ENCODE measurements around the gene SHC4. TPM values are rescaled to one million over a fixed set of nuclear protein-coding genes. Genes with fewer than 3 reads are reported as not detected.
A peak's percentile ranks its signal among the peaks of the same experiment; 100 is the strongest.

The SHC4 gene
- total and polyA plus RNA-seq, 2 of the 13 experiments (the other 11 are each of a cell fraction or from before 2014, with no cell fraction given), result 0.04 TPM; not detected in 1

- no peak overlapping the region for H3K4me2 ChIP-seq (ENCODE audit: low read depth, low read length)
- no peak for FAIRE-seq
- no peaks in the 10 kb centered on the region for H3K36me3 ChIP-seq (replicated peaks in 1 of 2; ENCODE audit: control insufficient read depth in 1 of 2, insufficient read depth in 2 of 2, low read length in 2 of 2)
- in situ Hi-C loops (cut with HindIII; ENCODE audit: extremely low pct_ligation_motif_present, low pct_unique_long_range_greater_than_20kb) (loop anchor here (10.0 to 25.0 kb wide), 3 partner anchors 222 to 1279 kb away; no protein-coding TSS in a partner anchor), intact Hi-C loops (cut with micrococcal nuclease; ENCODE audit: unreplicated experiment) (no loop called here)
- POLR2A ChIA-PET, result no interaction called here
- ATAC-seq, result no peak
- H3K27me3 ChIP-seq (ENCODE audit: control insufficient read depth in 1 of 2, insufficient read depth in 2 of 2, low read length in 2 of 2), result no peaks in the 10 kb centered on the region; a peak in 1 of 5 replicates
- BruUV-seq (replicated peaks), result no TSS peak
- H3K9me3 ChIP-seq (ENCODE audit: low read length), result no peaks in the 10 kb centered on the region
- peaks cover 9% of the 10 kb centered on the region for H3K4me1 ChIP-seq (ENCODE audit: insufficient read depth, low read length)
- TF ChIP-seq CEBPB (IDR thresholded peaks at IDR 0.05; ENCODE audit: borderline replicate concordance, low read depth, low read length) (peak; percentile 38; the same call in 1 of the 2 replicates), ZNF367 (CRISPR knock-in tag; IDR thresholded peaks at IDR 0.05; ENCODE audit: borderline replicate concordance) (no peak), NFATC3 (CRISPR knock-in tag; IDR thresholded peaks at IDR 0.05) (no peak)
- CTCF ChIA-PET (ENCODE audit: low intra/inter-chr PET ratio, low total read pairs), result no interaction called here
- WGBS (ENCODE audit: low lambda C conversion rate), result 24% methylated on average over 3 of the region's 3 CpGs
- no peaks in the 10 kb centered on the region for H4K20me1 ChIP-seq (ENCODE audit: insufficient read depth, low read length)
- no peak overlapping the region for H2AFZ ChIP-seq (ENCODE audit: low read length)
- no peaks in the 10 kb centered on the region for H3K79me2 ChIP-seq (ENCODE audit: insufficient read depth, low read length)
- H3K27ac ChIP-seq (ENCODE audit: extremely low read length, insufficient read depth, low read length), result no peak overlapping the region
- DNase-seq (ENCODE audit: low spot score), result no peak
- H3K9ac ChIP-seq (ENCODE audit: insufficient read depth, low read depth, low read length), result no peak overlapping the region
- no peak overlapping the region for H3K4me3 ChIP-seq (replicated peaks in 1 of 3; ENCODE audit: insufficient read depth in 1 of 3, low read depth in 2 of 3, low read length in 3 of 3)
These were observed 98.2 kb downstream of the SHC4 start for GRCh38 chr15:48865370-48866079.

GRCh38 chr15:48862705-48863104 is 101.0 kb downstream of the SHC4 start:
- intact Hi-C loops (cut with micrococcal nuclease; ENCODE audit: unreplicated experiment) (loop anchor here (1.0 to 5.0 kb wide), 4 partner anchors 112 to 1285 kb away; no protein-coding TSS in a partner anchor), in situ Hi-C loops (cut with HindIII; ENCODE audit: extremely low pct_ligation_motif_present, low pct_unique_long_range_greater_than_20kb) (loop anchor here (5.0 to 25.0 kb wide), 6 partner anchors 100 to 1282 kb away; partner anchors contain the start of genes FGF7 and SHC4)
- peaks cover 9% of the 10 kb centered on the region for H3K4me1 ChIP-seq (ENCODE audit: insufficient read depth, low read length)
- peak overlapping the region; percentile 18; the same call in 1 of the 2 replicates for H3K4me2 ChIP-seq (ENCODE audit: low read depth, low read length)
- no peak overlapping the region for H3K27ac ChIP-seq (ENCODE audit: extremely low read length, insufficient read depth, low read length)
- no peaks in the 10 kb centered on the region; a peak in 2 of 5 replicates for H3K27me3 ChIP-seq (ENCODE audit: control insufficient read depth in 1 of 2, insufficient read depth in 2 of 2, low read length in 2 of 2)
- FAIRE-seq (no peak), DNase-seq (ENCODE audit: low spot score) (no peak), ATAC-seq (no peak)
- no peak overlapping the region for H2AFZ ChIP-seq (ENCODE audit: low read length)
- ChIA-PET CTCF (ENCODE audit: low intra/inter-chr PET ratio, low total read pairs) (interaction anchor here (1.6 to 2.5 kb wide), 2 partner anchors 283 to 559 kb away, joined by 16 to 21 read pairs; no protein-coding TSS in a partner anchor), POLR2A (no interaction called here)
- no peaks in the 10 kb centered on the region for H3K36me3 ChIP-seq (replicated peaks in 1 of 2; ENCODE audit: control insufficient read depth in 1 of 2, insufficient read depth in 2 of 2, low read length in 2 of 2)
- H3K9me3 ChIP-seq (ENCODE audit: low read length), result no peaks in the 10 kb centered on the region
- H3K9ac ChIP-seq (ENCODE audit: insufficient read depth, low read depth, low read length), result no peak overlapping the region
- no peaks in the 10 kb centered on the region for H4K20me1 ChIP-seq (ENCODE audit: insufficient read depth, low read length)
- H3K4me3 ChIP-seq (replicated peaks in 1 of 3; ENCODE audit: insufficient read depth in 1 of 3, low read depth in 2 of 3, low read length in 3 of 3), result no peak overlapping the region
- 6% methylated on average over 1 of the region's 1 CpG for WGBS (ENCODE audit: low lambda C conversion rate)
- H3K79me2 ChIP-seq (ENCODE audit: insufficient read depth, low read length), result no peaks in the 10 kb centered on the region
- no TSS peak for BruUV-seq (replicated peaks)
- TF ChIP-seq SMARCE1 (IDR thresholded peaks at IDR 0.05; ENCODE audit: borderline replicate concordance), result no peak
- TF ChIP-seq KAT2B (IDR thresholded peaks at IDR 0.05; ENCODE audit: borderline replicate concordance, low read depth, low read length), result no peak
- TF ChIP-seq ZBTB10 (CRISPR knock-in tag; IDR thresholded peaks at IDR 0.05; ENCODE audit: borderline replicate concordance), result no peak
- no peak for TF ChIP-seq ZHX2 (IDR thresholded peaks at IDR 0.05; ENCODE audit: low read depth)
- no peak for TF ChIP-seq ZHX2 (CRISPR knock-in tag; IDR thresholded peaks at IDR 0.05; ENCODE audit: borderline replicate concordance)
